Transverse colon (tissue), 4 donors: ENCODE results near the gene FXYD3. TPM values are rescaled to one million over a fixed set of nuclear protein-coding genes. Genes with fewer than 3 reads are reported as not detected.
A peak's percentile ranks its signal among the peaks of the same experiment; 100 is the strongest.

Source experiments
- DNase-seq: peaks from one replicate; pipeline ENCODE4 v3.0.0-alpha.2; 2019
- H3K27ac ChIP-seq, 4 donors: fragments of 200-600 bp; sonication (generic); 2 replicates each; pipeline ENCODE4 v1.5.1; 2016 to 2018; ENCODE audit warnings: inconsistent platforms in 4 of 4
- H3K27me3 ChIP-seq: fragments of 200-600 bp; sonication (generic); 2 replicates; pipeline ENCODE4 v1.5.1; 2017; ENCODE audit warnings: inconsistent platforms
- H3K36me3 ChIP-seq, 4 donors: fragments of 200-600 bp; sonication (generic); 2 replicates each; pipeline ENCODE4 v1.5.1; 2017 to 2019; ENCODE audit warnings: inconsistent platforms in 4 of 4
- H3K4me1 ChIP-seq, 4 donors: fragments of 200-600 bp; sonication (generic); 2 replicates each; pipeline ENCODE4 v1.5.1; 2017 to 2020; ENCODE audit warnings: inconsistent platforms in 4 of 4
- H3K4me3 ChIP-seq, 4 donors: fragments of 200-600 bp; sonication (generic); 1 replicate in 1 of 4; 2 replicates in 3 of 4; pipeline versions ENCODE4 v1.5.1 to v1.6.1; 2017 to 2019; ENCODE audit warnings: inconsistent platforms in 4 of 4
- H3K9me3 ChIP-seq, 2 donors: fragments of 200-600 bp; sonication (generic); 2 replicates each; pipeline ENCODE4 v1.5.1; 2017 to 2019; ENCODE audit warnings: inconsistent platforms in 2 of 2
- EP300 ChIP-seq: sonication (generic); formaldehyde crosslinking; IDR thresholded peaks from one replicate; pipeline ENCODE4 v1.6.1; 2017; ENCODE audit warnings: antibody characterized with exemption, low read depth
- POLR2A ChIP-seq: fragments of 450-650 bp; IDR thresholded peaks from one replicate; pipeline ENCODE4 v1.6.1; 2016; ENCODE audit warnings: antibody characterized with exemption, mild to moderate bottlenecking, moderate library complexity
- POLR2AphosphoS5 ChIP-seq, 3 donors: sonication (generic); formaldehyde crosslinking; IDR thresholded peaks; one replicate each; pipeline ENCODE4 v1.6.1; 2016; ENCODE audit warnings: antibody characterized with exemption in 3 of 3
- WGBS, 2 donors: methylation state at CpG; one replicate each; pipeline ENCODE4 v1.1.5; 2018; ENCODE audit warnings: low coverage in 1 of 2; 5-methylcytosine and 5-hydroxymethylcytosine counted together
- in situ Hi-C, 4 donors: fragments of 200-750 bp; cut with MboI; loops; one replicate each; pipeline versions ENCODE4 v1.15.0 to v1.15.1; 2017; ENCODE audit warnings: low sequenced_read_pairs in 3 of 4, low pct_ligation_motif_present in 1 of 4, low pct_unique_long_range_greater_than_20kb in 1 of 4
- intact Hi-C: fragments of 100-400 bp; cut with DNase I; formaldehyde crosslinking; loops from one replicate; pipeline ENCODE4 v1.15.1; 2023; ENCODE audit warnings: low total_unique reads
- total RNA-seq, 4 donors: library from RNA; depleted of rRNA; stranded (reverse); fragments of >200 nt; gene quantifications; one replicate each; pipeline ENCODE4 v1.1.0, GENCODE V29; 2016
- TF ChIP-seq, protein P1 (sequence below), 5 experiments: fragments of 200-600 bp in 3 of 5; fragments of 450-650 bp in 2 of 5; sonication (generic) in 3 of 5; IDR thresholded peaks; 1 replicate in 2 of 5; 2 replicates in 3 of 5; pipeline ENCODE4 v1.5.1; 2016 to 2017; ENCODE audit warnings: antibody characterized with exemption in 5 of 5, inconsistent platforms in 3 of 5, mild to moderate bottlenecking in 2 of 5, moderate library complexity in 1 of 5

The FXYD3 gene
- total RNA-seq, 4 donors from 2014 or later = 1,678 to 4,641 (median 3,622) TPM

DNA sequence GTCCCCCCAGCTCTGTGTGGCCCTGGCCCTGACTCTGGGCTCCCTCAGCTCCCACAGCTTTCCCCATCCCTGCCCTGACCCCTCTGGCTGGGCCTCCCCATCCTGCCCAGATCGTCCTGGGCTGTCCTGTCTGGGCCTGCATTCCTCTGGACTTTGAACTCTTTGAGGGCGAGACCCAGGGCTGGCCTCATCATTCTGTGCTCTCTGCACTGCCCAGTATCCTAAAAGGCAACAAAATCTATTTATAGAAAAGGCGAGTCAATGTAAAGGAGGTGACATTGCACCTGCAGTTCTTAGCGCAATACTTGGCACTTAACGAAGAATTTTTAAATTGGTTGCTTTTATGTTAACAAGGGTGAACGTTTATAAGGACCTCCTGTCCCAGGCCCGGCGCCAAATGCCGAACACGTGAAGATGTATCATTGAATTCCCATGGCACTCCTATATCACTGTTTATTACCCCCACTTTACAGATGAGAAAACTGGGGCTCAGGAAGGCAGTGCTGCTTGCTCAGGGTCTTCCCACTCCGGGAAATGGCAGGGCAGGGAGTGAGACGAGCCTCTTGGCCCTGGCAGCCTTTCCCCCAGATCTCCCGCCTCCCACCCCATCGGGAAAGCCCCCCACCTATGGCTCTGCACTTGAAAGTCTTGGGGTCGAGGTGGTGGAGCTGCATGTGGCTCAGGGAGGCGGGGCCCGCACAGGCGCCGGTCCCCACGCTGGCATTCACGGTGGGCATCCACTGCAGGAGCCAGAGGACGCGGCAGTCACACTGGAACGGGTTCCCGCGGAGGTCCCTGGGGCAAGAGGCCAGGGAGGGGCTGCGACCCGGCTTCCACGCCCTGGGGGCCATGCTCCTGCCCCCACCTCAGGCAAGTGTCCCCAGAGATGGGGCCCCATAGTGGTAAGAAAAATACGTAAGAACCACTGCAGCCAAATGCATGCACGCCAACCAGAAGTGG is 15.4 kb downstream of the FXYD3 start:
- H3K36me3 ChIP-seq = no peaks in the 10 kb centered on the region
- H3K4me3 ChIP-seq = no peak overlapping the region
- TF ChIP-seq, protein P1, sequence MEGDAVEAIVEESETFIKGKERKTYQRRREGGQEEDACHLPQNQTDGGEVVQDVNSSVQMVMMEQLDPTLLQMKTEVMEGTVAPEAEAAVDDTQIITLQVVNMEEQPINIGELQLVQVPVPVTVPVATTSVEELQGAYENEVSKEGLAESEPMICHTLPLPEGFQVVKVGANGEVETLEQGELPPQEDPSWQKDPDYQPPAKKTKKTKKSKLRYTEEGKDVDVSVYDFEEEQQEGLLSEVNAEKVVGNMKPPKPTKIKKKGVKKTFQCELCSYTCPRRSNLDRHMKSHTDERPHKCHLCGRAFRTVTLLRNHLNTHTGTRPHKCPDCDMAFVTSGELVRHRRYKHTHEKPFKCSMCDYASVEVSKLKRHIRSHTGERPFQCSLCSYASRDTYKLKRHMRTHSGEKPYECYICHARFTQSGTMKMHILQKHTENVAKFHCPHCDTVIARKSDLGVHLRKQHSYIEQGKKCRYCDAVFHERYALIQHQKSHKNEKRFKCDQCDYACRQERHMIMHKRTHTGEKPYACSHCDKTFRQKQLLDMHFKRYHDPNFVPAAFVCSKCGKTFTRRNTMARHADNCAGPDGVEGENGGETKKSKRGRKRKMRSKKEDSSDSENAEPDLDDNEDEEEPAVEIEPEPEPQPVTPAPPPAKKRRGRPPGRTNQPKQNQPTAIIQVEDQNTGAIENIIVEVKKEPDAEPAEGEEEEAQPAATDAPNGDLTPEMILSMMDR (IDR thresholded peaks at IDR 0.05) = no peak
- TF ChIP-seq POLR2AphosphoS5 (IDR thresholded peaks at IDR 0.05) (peak in 2 of 3 donors; percentile 77 to 78), EP300 (peak; percentile 97), POLR2A (peak; percentile 22)
- in situ Hi-C loops = no loop called here
- WGBS, 2 donors = 52 to 64% methylated on average over 7 to 21 of the region's 31 CpGs
- no peaks in the 10 kb centered on the region for H3K27me3 ChIP-seq
- peaks cover 20 to 58% (median 42%) of the 10 kb centered on the region in 4 donors for H3K4me1 ChIP-seq
- no peaks in the 10 kb centered on the region for H3K9me3 ChIP-seq
- DNase-seq = peak; percentile 90
- peak overlapping the region; percentile 84 to 92 (median 89) for H3K27ac ChIP-seq
- intact Hi-C loops = no loop called here

DNA sequence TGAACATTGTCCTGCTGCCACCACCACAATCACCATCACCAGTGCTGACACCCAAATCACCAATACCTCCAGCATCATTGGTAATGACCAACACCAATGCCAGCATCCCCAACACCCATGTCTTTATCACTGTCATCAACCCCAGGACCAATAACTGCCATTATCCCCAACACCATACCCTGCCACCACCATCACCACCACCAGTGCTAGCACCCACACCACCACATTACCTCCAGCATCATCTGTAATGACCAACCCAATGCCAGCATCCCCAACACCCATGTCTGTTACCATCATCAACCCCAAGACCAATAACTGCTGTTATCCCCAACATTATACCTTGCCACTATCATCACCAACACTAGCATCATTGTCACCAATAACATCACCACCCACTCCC is 16.6 kb downstream of the FXYD3 start:
- H3K36me3 ChIP-seq = no peaks in the 10 kb centered on the region
- H3K4me1 ChIP-seq = peaks cover 23 to 58% (median 41%) of the 10 kb centered on the region in 4 donors
- intact Hi-C loops (no loop called here), in situ Hi-C loops (no loop called here)
- H3K27me3 ChIP-seq = no peaks in the 10 kb centered on the region
- DNase-seq = no peak
- no peaks in the 10 kb centered on the region for H3K9me3 ChIP-seq
- peak overlapping the region in 1 of 4 donors; percentile 92 for H3K27ac ChIP-seq
- no peak for TF ChIP-seq POLR2AphosphoS5 (IDR thresholded peaks at IDR 0.05)
- TF ChIP-seq POLR2A = no peak
- no peak for TF ChIP-seq EP300
- TF ChIP-seq, protein P1 (IDR thresholded peaks at IDR 0.05) = no peak
- H3K4me3 ChIP-seq = no peak overlapping the region

DNA sequence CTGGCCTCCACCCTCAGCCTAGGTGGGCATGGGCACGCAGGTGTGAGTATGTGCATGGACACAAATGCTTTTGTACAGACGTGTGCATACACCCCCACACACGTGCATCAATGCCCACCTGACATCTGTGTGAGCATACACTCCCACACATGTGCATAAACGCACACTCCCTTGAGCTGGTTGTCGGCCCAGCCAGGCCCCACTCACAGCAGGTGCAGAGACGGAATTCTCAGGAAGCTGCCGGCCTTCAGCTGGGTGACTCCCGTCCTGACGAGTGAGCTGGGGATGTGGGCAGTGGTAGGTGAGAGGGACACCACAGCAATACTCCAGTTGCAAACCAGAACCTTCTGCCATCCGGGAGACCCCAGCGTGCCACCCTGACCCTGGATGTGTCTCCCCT is 18.2 kb downstream of the FXYD3 start:
- Histone ChIP-seq H3K4me1 (peaks cover 21 to 57% (median 37%) of the 10 kb centered on the region in 4 donors), H3K36me3 (no peaks in the 10 kb centered on the region), H3K27me3 (no peaks in the 10 kb centered on the region), H3K27ac (peak overlapping the region; percentile 55 to 91 (median 76)), H3K9me3 (no peaks in the 10 kb centered on the region), H3K4me3 (no peak overlapping the region)
- DNase-seq = no peak
- WGBS, 2 donors = 78% methylated on average over 11 of the region's 11 CpGs; no CpG with 5 or more reads in 1 of the 2 donors
- in situ Hi-C loops = no loop called here
- TF ChIP-seq POLR2AphosphoS5 (IDR thresholded peaks at IDR 0.05) (no peak), POLR2A (no peak), EP300 (no peak)
- TF ChIP-seq, protein P1 (IDR thresholded peaks at IDR 0.05) = no peak
- intact Hi-C loops = no loop called here

DNA sequence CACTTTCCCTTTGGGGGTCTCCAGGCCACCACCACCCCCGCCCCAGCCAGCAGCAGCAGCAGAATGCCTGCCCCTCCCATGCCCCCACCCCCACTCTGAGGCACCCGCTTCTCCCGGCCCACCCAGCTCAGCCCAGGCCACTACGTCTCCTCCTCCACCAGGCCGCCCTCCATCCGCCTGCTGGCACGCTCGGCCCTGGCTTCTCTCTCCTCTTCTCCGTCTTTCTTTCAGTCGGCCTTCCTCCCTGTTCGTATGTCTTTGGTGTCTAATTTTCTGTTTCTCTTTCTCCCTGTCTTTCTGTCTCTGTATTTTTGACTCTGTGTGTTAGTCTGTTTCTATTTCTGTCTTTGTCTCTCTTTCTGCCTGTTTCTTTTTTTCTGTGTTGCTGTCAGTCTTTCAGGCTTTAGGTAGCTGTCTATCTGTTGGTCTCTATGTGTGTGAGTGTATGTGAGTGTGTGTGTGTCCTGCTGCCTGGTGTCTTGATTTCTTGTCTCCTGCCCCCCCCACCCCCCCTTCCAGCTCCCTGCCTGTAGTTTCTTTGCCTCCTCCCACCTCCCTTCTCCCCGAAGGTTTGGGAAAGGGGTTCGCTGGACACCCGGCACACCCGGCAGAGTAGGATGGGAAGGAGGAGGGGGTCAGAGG is 19.1 kb downstream of the FXYD3 start, which contains the start of gene LGI4:
Gene LGI4 (minus strand): TSS at position 459 of the 642 bp plus-strand sequence. CDS start 379 bp downstream, at position 80.
- Histone ChIP-seq H3K36me3 (no peaks in the 10 kb centered on the region), H3K4me3 (peak within 1 kb of the TSS in 1 of 4 donors; percentile 15), H3K27ac (peak within 1 kb of the TSS; percentile 55 to 91 (median 76)), H3K4me1 (peaks cover 18 to 53% (median 34%) of the 10 kb centered on the region in 4 donors), H3K9me3 (no peaks in the 10 kb centered on the region), H3K27me3 (no peaks in the 10 kb centered on the region)
- DNase-seq = no peak
- TF ChIP-seq EP300 (no peak), POLR2AphosphoS5 (IDR thresholded peaks at IDR 0.05) (no peak), POLR2A (no peak)
- TF ChIP-seq, protein P1 (IDR thresholded peaks at IDR 0.05) = no peak
- 68% methylated on average over 15 of the region's 15 CpGs; no CpG with 5 or more reads in 1 of the 2 donors for WGBS, 2 donors
- intact Hi-C loops = no loop called here
- in situ Hi-C loops = no loop called here
